Measurements from ENCODE around the gene MSH5. TPM values are rescaled to one million over a fixed set of nuclear protein-coding genes. Genes with fewer than 3 reads are reported as not detected.

MSH5 gene
- total RNA-seq, 1 experiment from 2014 or later: 90.4 TPM

DNA sequence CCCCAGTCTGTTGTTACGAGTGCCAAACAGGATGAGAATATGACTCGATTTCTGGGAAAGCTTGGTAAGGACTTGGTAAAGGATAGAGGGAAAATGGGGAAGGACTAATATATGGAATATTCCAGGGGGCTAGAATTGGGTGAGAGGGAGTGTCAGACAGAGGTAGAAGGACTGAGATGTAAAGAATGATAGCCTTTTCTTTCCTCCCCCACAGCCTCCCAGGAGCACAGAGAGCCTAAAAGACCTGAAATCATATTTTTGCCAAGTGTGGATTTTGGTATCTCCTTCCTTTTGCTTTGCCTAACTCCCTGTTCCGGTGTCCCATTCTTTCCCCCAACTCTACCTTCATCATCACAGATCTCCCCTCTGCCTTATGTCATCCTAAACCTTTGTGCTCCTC lies 3.1 kb downstream of the MSH5 start:
- Histone ChIP-seq H3K9ac (ENCODE audit: low read length) (no peak overlapping the region), H3K4me3 (replicated peaks in 1 of 2; ENCODE audit: low read depth in 1 of 2, low read length in 2 of 2) (no peak overlapping the region), H3K27ac (ENCODE audit: low read depth, low read length) (no peak overlapping the region), H3K9me2 (ENCODE audit: insufficient read depth) (no peaks in the 10 kb centered on the region), H3K36me3 (ENCODE audit: control insufficient read depth in 1 of 2, insufficient read depth in 2 of 2, low read length in 2 of 2) (peaks cover 16 to 43% of the 10 kb centered on the region in 2 experiments; a peak in 3 of 4 replicates), H3K4me2 (ENCODE audit: low read length) (no peak overlapping the region), H3K27me3 (ENCODE audit: insufficient read depth, low read length) (no peaks in the 10 kb centered on the region), H2AFZ (ENCODE audit: low read depth, low read length, poor library complexity, severe bottlenecking) (no peak overlapping the region), H4K20me1 (ENCODE audit: insufficient read depth) (no peaks in the 10 kb centered on the region), H3K9me3 (ENCODE audit: control insufficient read depth in 1 of 2, insufficient read depth in 1 of 2, low read depth in 1 of 2, low read length in 2 of 2) (no peaks in the 10 kb centered on the region), H3K4me1 (ENCODE audit: control insufficient read depth in 1 of 2, insufficient read depth in 2 of 2, low read length in 2 of 2) (peaks cover 24 to 41% of the 10 kb centered on the region in 2 experiments), H3K79me2 (ENCODE audit: insufficient read depth, low read length) (peaks cover 20% of the 10 kb centered on the region)
- POLR2A ChIA-PET: no interaction called here
- TF ChIP-seq YY1 (IDR thresholded peaks at IDR 0.05; ENCODE audit: extremely low read depth, insufficient replicate concordance, low read depth, low read length): no peak
- TF ChIP-seq JUND (IDR thresholded peaks at IDR 0.05): no peak
- no peak for TF ChIP-seq ZBTB33 (IDR thresholded peaks at IDR 0.05; ENCODE audit: extremely low read depth, insufficient replicate concordance, low read length)
- TF ChIP-seq, protein P1, sequence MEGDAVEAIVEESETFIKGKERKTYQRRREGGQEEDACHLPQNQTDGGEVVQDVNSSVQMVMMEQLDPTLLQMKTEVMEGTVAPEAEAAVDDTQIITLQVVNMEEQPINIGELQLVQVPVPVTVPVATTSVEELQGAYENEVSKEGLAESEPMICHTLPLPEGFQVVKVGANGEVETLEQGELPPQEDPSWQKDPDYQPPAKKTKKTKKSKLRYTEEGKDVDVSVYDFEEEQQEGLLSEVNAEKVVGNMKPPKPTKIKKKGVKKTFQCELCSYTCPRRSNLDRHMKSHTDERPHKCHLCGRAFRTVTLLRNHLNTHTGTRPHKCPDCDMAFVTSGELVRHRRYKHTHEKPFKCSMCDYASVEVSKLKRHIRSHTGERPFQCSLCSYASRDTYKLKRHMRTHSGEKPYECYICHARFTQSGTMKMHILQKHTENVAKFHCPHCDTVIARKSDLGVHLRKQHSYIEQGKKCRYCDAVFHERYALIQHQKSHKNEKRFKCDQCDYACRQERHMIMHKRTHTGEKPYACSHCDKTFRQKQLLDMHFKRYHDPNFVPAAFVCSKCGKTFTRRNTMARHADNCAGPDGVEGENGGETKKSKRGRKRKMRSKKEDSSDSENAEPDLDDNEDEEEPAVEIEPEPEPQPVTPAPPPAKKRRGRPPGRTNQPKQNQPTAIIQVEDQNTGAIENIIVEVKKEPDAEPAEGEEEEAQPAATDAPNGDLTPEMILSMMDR (IDR thresholded peaks at IDR 0.05 in 2 of 3, conservative IDR thresholded peaks at IDR 0.05 in 1 of 3; ENCODE audit: borderline replicate concordance in 1 of 3, insufficient read depth in 1 of 3, low read depth in 2 of 3, low read length in 2 of 3): no peak
- no peak for TF ChIP-seq EZH2 (IDR thresholded peaks at IDR 0.05)
- TF ChIP-seq SP1 (IDR thresholded peaks at IDR 0.05; ENCODE audit: low read depth): no peak
- TF ChIP-seq ZFX (IDR thresholded peaks at IDR 0.05): no peak
- no peak for TF ChIP-seq POLR2AphosphoS5 (IDR thresholded peaks at IDR 0.05; ENCODE audit: low read depth, low read length)
- TF ChIP-seq FOSL1 (IDR thresholded peaks at IDR 0.05; ENCODE audit: low read depth): no peak
- TF ChIP-seq SIN3A (IDR thresholded peaks at IDR 0.05; ENCODE audit: low read depth): no peak
- TF ChIP-seq, protein P2, sequence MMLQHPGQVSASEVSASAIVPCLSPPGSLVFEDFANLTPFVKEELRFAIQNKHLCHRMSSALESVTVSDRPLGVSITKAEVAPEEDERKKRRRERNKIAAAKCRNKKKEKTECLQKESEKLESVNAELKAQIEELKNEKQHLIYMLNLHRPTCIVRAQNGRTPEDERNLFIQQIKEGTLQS (IDR thresholded peaks at IDR 0.05): no peak
- no peak for TF ChIP-seq MAX (IDR thresholded peaks at IDR 0.05)
- no peak for TF ChIP-seq ZNF274 (IDR thresholded peaks at IDR 0.05; ENCODE audit: low read depth, low read length)
- TF ChIP-seq TCF7L2 (IDR thresholded peaks at IDR 0.05; ENCODE audit: borderline replicate concordance, extremely low read depth, insufficient read depth, insufficient read length): no peak
- no peak for TF ChIP-seq ELF1 (IDR thresholded peaks at IDR 0.05; ENCODE audit: borderline replicate concordance, low read depth)
- TF ChIP-seq POLR2A (IDR thresholded peaks at IDR 0.05; ENCODE audit: borderline replicate concordance, extremely low read depth, insufficient read depth, insufficient read length): no peak
- TF ChIP-seq, protein P3, sequence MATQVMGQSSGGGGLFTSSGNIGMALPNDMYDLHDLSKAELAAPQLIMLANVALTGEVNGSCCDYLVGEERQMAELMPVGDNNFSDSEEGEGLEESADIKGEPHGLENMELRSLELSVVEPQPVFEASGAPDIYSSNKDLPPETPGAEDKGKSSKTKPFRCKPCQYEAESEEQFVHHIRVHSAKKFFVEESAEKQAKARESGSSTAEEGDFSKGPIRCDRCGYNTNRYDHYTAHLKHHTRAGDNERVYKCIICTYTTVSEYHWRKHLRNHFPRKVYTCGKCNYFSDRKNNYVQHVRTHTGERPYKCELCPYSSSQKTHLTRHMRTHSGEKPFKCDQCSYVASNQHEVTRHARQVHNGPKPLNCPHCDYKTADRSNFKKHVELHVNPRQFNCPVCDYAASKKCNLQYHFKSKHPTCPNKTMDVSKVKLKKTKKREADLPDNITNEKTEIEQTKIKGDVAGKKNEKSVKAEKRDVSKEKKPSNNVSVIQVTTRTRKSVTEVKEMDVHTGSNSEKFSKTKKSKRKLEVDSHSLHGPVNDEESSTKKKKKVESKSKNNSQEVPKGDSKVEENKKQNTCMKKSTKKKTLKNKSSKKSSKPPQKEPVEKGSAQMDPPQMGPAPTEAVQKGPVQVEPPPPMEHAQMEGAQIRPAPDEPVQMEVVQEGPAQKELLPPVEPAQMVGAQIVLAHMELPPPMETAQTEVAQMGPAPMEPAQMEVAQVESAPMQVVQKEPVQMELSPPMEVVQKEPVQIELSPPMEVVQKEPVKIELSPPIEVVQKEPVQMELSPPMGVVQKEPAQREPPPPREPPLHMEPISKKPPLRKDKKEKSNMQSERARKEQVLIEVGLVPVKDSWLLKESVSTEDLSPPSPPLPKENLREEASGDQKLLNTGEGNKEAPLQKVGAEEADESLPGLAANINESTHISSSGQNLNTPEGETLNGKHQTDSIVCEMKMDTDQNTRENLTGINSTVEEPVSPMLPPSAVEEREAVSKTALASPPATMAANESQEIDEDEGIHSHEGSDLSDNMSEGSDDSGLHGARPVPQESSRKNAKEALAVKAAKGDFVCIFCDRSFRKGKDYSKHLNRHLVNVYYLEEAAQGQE (IDR thresholded peaks at IDR 0.05; ENCODE audit: low read depth): no peak
- CTCF ChIA-PET: no interaction called here
- RAD21 ChIA-PET (ENCODE audit: low non-redundant PET in 1 of 2, low total read pairs in 2 of 2, uncharacterized antibody in 2 of 2, unreplicated experiment in 2 of 2): no interaction called here
- no peak for DNase-seq (ENCODE audit: low read depth, low spot score)
- intact Hi-C loops (cut with micrococcal nuclease): no loop called here
- no TSS peak for BruUV-seq (replicated peaks)
- ATAC-seq: no peak

Data from HCT116 (cell line).